ENCODE data around the gene ACSL6.

GRCh38 chr5:132023258-132024116 lies 12.0 kb upstream of the ACSL6 start:
- TF ChIP-seq CTCF (IDR thresholded peaks at IDR 0.05; ENCODE audit: low read depth, low read length, poor library complexity, severe bottlenecking) = no peak
- TF ChIP-seq EZH2phosphoT487 (IDR thresholded peaks at IDR 0.05; ENCODE audit: borderline replicate concordance, low read length) = no peak
